SH-SY5Y (cell line): ENCODE results near the gene CYB561D2.

Experiments used
- GATA2 ChIP-seq: IDR thresholded peaks from 2 replicates; pipeline ENCODE4 v1.6.1; 2011; ENCODE audit warnings: mild to moderate bottlenecking, low read depth, low read length
- GATA3 ChIP-seq: IDR thresholded peaks from 2 replicates; pipeline ENCODE4 v1.6.1; 2011; ENCODE audit warnings: low read depth, mild to moderate bottlenecking, low read length, moderate library complexity

- TF ChIP-seq GATA2 (no peak), GATA3 (no peak)
Measured at GRCh38 chr3:50318163-50318562, 32.5 kb upstream of the CYB561D2 start.
